K562 (cell line): ENCODE data around the gene CNTD1. TPM values are rescaled to one million over a fixed set of nuclear protein-coding genes. Genes with fewer than 3 reads are reported as not detected.

Experiments
- ASH1L ChIP-seq: fragments of 450-650 bp; IDR thresholded peaks from 2 replicates; pipeline ENCODE4 v1.6.1; 2018; ENCODE audit warnings: borderline replicate concordance, mild to moderate bottlenecking, low read depth; ENCODE audit not compliant: partially characterized antibody
- FOXM1 ChIP-seq, 2 experiments: fragments of 450-650 bp in 1 of 2; sonication (generic) in 1 of 2; formaldehyde crosslinking in 1 of 2; IDR thresholded peaks; 2 replicates each; pipeline versions ENCODE4 v1.6.1 to v1.9.0; 2017 to 2022; ENCODE audit warnings: low read depth in 2 of 2, mild to moderate bottlenecking in 2 of 2, missing genetic modification reagents in 1 of 2, moderate library complexity in 1 of 2
- KAT8 ChIP-seq: fragments of 450-650 bp; IDR thresholded peaks from 2 replicates; pipeline ENCODE4 v1.6.1; 2016; ENCODE audit warnings: low read depth, mild to moderate bottlenecking
- PPARD ChIP-seq: fragments of 250-450 bp; sonication (Bioruptor Pico); IDR thresholded peaks from 2 replicates; pipeline ENCODE4 v1.8.0; 2022; ENCODE audit warnings: inconsistent platforms, mild to moderate bottlenecking, moderate library complexity
- SIX5 ChIP-seq, 2 experiments: IDR thresholded peaks; 2 replicates each; pipeline ENCODE4 v1.6.1; 2011; ENCODE audit warnings: low read length in 2 of 2, borderline replicate concordance in 1 of 2, low read depth in 1 of 2, mild to moderate bottlenecking in 1 of 2, moderate library complexity in 1 of 2; ENCODE audit not compliant: insufficient read depth in 1 of 2
- SRSF3 ChIP-seq: fragments of 200-400 bp; formaldehyde crosslinking; IDR thresholded peaks from 2 replicates; pipeline ENCODE4 v1.6.1; 2016; ENCODE audit warnings: mild to moderate bottlenecking, low read length, moderate library complexity; ENCODE audit not compliant: insufficient read depth
- TAF9B ChIP-seq: fragments of 450-650 bp; IDR thresholded peaks from 2 replicates; pipeline ENCODE4 v1.6.1; 2018; ENCODE audit warnings: mild to moderate bottlenecking; ENCODE audit not compliant: partially characterized antibody
- ZNF785 ChIP-seq: fragments of 250-450 bp; sonication (Bioruptor Pico); IDR thresholded peaks from 2 replicates; pipeline ENCODE4 v1.4.0; 2020; ENCODE audit warnings: mild to moderate bottlenecking
- polyA plus RNA-seq, 8 experiments: library from polyadenylated mRNA; depleted of rRNA in 4 of 8; stranded (reverse) in 5 of 8; unstranded in 3 of 8; fragments of >200 nt; fragmentation: Nextera tagmentation in 2 of 8; fragmentation: Illumina TruSeq in 1 of 8; extraction: Ambion mirVana in 2 of 8; extraction: Trizol in 1 of 8; gene quantifications; 2 replicates each; pipeline versions ENCODE4 v1.2.1 to v1.2.3, GENCODE V29; 2011 to 2014; ENCODE audit warnings: inconsistent platforms in 1 of 8, missing spikeins in 1 of 8
- total RNA-seq, 7 experiments: library from RNA; depleted of rRNA in 6 of 7; stranded (reverse); fragments of >200 nt in 6 of 7; fragmentation: Illumina TruSeq in 2 of 7; extraction: Trizol in 2 of 7; gene quantifications; 2 replicates each; pipeline versions ENCODE4 v1.2.1 to v1.2.3, GENCODE V29; 2011 to 2021; ENCODE audit warnings: low replicate concordance in 1 of 7
- TF ChIP-seq, protein P1 (sequence below): sonication (generic); formaldehyde crosslinking; IDR thresholded peaks from 2 replicates; pipeline ENCODE4 v1.8.1; 2023; ENCODE audit warnings: mild to moderate bottlenecking, missing genetic modification reagents
- TF ChIP-seq, protein P2 (sequence below): sonication (generic); IDR thresholded peaks from 2 replicates; pipeline ENCODE4 v1.6.1; 2016
- TF ChIP-seq, protein P3 (sequence below): sonication (generic); formaldehyde crosslinking; IDR thresholded peaks from 2 replicates; pipeline ENCODE4 v1.8.0; 2022; ENCODE audit warnings: mild to moderate bottlenecking, missing genetic modification reagents, borderline replicate concordance
- TF ChIP-seq, protein P4 (sequence below): fragments of 450-650 bp; IDR thresholded peaks from 2 replicates; pipeline ENCODE4 v1.7.0; 2016; ENCODE audit warnings: borderline replicate concordance
- TF ChIP-seq, protein P5 (sequence below): fragments of 250-450 bp; sonication (Bioruptor Pico); IDR thresholded peaks from 2 replicates; pipeline ENCODE4 v1.4.0; 2020; ENCODE audit warnings: mild to moderate bottlenecking, moderate library complexity
- TF ChIP-seq, protein P6 (sequence below): IDR thresholded peaks from 3 replicates; pipeline ENCODE4 v1.6.1; 2011; ENCODE audit warnings: borderline replicate concordance, mild to moderate bottlenecking, moderate library complexity; ENCODE audit not compliant: insufficient read length; ENCODE audit errors: extremely low read depth

Gene CNTD1
- total and polyA plus RNA-seq, 9 of the 15 experiments (the other 6 are each of a cell fraction or from before 2014, with no cell fraction given), result 0.12 to 0.86 (median 0.41) TPM; not detected in 1

DNA sequence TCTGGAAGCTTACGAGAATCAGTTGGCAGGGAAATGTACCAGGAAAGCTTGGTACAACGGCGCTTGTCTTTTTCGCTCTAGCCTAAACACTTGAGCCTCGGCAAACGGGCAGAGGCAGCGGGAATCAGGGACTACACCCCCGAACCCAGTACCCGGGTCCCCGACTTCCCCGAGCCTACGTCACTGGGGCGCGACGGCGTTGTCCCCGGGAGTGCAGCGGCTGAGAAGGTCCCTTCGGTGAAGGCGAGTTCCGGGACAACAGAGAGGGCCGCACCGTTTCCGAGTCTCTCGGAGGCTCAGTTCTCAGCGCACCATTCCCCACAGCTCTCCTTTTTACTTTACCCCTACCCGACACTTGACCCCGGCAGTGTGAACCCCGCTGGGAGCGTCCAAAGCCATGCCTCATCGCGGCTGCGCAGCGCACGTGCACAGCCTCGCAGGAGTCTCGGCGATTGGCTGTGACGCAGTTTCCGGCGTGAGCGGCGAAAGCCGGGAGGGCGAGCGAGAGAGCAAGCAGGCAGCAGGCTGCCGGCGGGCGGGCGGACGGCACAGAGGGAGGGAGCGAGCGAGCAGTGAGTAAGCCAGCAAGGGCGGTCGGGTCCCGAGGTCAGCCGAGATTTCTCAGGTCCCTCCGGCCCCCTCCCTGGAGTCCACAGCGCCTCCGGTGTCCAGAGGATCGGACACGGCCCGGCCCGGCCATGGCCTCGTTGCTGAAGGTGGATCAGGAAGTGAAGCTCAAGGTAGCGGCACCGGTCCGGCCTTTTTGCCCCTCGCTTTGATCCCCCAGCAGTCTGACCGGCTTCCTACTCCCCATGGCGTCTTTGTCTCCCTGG, 34.5 kb downstream of the CNTD1 start, which contains the start of gene PSME3 (continued):
- TF ChIP-seq, protein P1, sequence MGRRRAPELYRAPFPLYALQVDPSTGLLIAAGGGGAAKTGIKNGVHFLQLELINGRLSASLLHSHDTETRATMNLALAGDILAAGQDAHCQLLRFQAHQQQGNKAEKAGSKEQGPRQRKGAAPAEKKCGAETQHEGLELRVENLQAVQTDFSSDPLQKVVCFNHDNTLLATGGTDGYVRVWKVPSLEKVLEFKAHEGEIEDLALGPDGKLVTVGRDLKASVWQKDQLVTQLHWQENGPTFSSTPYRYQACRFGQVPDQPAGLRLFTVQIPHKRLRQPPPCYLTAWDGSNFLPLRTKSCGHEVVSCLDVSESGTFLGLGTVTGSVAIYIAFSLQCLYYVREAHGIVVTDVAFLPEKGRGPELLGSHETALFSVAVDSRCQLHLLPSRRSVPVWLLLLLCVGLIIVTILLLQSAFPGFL (CRISPR knock-in tag), result 0 out of 2 replicates have a peak, but pooled peaks have one; percentile 67
- no peak for TF ChIP-seq SRSF3
- TF ChIP-seq, protein P2, sequence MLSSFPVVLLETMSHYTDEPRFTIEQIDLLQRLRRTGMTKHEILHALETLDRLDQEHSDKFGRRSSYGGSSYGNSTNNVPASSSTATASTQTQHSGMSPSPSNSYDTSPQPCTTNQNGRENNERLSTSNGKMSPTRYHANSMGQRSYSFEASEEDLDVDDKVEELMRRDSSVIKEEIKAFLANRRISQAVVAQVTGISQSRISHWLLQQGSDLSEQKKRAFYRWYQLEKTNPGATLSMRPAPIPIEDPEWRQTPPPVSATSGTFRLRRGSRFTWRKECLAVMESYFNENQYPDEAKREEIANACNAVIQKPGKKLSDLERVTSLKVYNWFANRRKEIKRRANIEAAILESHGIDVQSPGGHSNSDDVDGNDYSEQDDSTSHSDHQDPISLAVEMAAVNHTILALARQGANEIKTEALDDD, result no peak
- TF ChIP-seq ASH1L, result peak; percentile 53
- no peak for TF ChIP-seq ZNF785 (CRISPR knock-in tag)
- TF ChIP-seq KAT8, result peak; percentile 81
- peak; percentile 75 for TF ChIP-seq TAF9B
- TF ChIP-seq, protein P3, sequence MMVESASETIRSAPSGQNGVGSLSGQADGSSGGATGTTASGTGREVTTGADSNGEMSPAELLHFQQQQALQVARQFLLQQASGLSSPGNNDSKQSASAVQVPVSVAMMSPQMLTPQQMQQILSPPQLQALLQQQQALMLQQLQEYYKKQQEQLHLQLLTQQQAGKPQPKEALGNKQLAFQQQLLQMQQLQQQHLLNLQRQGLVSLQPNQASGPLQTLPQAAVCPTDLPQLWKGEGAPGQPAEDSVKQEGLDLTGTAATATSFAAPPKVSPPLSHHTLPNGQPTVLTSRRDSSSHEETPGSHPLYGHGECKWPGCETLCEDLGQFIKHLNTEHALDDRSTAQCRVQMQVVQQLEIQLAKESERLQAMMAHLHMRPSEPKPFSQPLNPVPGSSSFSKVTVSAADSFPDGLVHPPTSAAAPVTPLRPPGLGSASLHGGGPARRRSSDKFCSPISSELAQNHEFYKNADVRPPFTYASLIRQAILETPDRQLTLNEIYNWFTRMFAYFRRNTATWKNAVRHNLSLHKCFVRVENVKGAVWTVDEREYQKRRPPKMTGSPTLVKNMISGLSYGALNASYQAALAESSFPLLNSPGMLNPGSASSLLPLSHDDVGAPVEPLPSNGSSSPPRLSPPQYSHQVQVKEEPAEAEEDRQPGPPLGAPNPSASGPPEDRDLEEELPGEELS (CRISPR knock-in tag), result no peak
- no peak for TF ChIP-seq PPARD (CRISPR knock-in tag)
- TF ChIP-seq FOXM1 (IDR thresholded peaks at IDR 0.05; ENCODE audit: low read depth), result no peak
- TF ChIP-seq FOXM1 (CRISPR knock-in tag; IDR thresholded peaks at IDR 0.05; ENCODE audit: low read depth), result peak; percentile 73; the same call in 1 of the 2 replicates
- TF ChIP-seq, protein P4, sequence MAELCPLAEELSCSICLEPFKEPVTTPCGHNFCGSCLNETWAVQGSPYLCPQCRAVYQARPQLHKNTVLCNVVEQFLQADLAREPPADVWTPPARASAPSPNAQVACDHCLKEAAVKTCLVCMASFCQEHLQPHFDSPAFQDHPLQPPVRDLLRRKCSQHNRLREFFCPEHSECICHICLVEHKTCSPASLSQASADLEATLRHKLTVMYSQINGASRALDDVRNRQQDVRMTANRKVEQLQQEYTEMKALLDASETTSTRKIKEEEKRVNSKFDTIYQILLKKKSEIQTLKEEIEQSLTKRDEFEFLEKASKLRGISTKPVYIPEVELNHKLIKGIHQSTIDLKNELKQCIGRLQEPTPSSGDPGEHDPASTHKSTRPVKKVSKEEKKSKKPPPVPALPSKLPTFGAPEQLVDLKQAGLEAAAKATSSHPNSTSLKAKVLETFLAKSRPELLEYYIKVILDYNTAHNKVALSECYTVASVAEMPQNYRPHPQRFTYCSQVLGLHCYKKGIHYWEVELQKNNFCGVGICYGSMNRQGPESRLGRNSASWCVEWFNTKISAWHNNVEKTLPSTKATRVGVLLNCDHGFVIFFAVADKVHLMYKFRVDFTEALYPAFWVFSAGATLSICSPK, result no peak
- TF ChIP-seq, protein P5, sequence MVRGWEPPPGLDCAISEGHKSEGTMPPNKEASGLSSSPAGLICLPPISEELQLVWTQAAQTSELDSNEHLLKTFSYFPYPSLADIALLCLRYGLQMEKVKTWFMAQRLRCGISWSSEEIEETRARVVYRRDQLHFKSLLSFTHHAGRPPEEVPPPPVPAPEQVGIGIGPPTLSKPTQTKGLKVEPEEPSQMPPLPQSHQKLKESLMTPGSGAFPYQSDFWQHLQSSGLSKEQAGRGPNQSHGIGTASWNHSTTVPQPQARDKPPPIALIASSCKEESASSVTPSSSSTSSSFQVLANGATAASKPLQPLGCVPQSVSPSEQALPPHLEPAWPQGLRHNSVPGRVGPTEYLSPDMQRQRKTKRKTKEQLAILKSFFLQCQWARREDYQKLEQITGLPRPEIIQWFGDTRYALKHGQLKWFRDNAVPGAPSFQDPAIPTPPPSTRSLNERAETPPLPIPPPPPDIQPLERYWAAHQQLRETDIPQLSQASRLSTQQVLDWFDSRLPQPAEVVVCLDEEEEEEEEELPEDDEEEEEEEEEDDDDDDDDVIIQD, result no peak
- peak; percentile 16 to 57; a peak in 3 of 4 replicates for TF ChIP-seq SIX5 (IDR thresholded peaks at IDR 0.05; ENCODE audit: borderline replicate concordance in 1 of 2, insufficient read depth in 1 of 2, low read depth in 1 of 2, low read length in 2 of 2)
- TF ChIP-seq, protein P6, sequence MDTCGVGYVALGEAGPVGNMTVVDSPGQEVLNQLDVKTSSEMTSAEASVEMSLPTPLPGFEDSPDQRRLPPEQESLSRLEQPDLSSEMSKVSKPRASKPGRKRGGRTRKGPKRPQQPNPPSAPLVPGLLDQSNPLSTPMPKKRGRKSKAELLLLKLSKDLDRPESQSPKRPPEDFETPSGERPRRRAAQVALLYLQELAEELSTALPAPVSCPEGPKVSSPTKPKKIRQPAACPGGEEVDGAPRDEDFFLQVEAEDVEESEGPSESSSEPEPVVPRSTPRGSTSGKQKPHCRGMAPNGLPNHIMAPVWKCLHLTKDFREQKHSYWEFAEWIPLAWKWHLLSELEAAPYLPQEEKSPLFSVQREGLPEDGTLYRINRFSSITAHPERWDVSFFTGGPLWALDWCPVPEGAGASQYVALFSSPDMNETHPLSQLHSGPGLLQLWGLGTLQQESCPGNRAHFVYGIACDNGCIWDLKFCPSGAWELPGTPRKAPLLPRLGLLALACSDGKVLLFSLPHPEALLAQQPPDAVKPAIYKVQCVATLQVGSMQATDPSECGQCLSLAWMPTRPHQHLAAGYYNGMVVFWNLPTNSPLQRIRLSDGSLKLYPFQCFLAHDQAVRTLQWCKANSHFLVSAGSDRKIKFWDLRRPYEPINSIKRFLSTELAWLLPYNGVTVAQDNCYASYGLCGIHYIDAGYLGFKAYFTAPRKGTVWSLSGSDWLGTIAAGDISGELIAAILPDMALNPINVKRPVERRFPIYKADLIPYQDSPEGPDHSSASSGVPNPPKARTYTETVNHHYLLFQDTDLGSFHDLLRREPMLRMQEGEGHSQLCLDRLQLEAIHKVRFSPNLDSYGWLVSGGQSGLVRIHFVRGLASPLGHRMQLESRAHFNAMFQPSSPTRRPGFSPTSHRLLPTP, result no peak
